Measurements from ENCODE around the gene SYTL3. TPM values are rescaled to one million over a fixed set of nuclear protein-coding genes. Genes with fewer than 3 reads are reported as not detected.

SYTL3 gene
- total and polyA plus RNA-seq, 2 experiments from 2014 or later: 0.07 TPM; not detected in 1

- H2AFZ ChIP-seq: no peak overlapping the region
- H3K4me1 ChIP-seq (ENCODE audit: insufficient read depth): no peaks in the 10 kb centered on the region
- DNase-seq (ENCODE audit: low spot score): no peak
- H3F3A ChIP-seq (replicated peaks; ENCODE audit: low read depth): no peaks in the 10 kb centered on the region
- Mint-ChIP-seq H3K4me3 (no peak overlapping the region), H3K9me3 (no peaks in the 10 kb centered on the region), H3K4me1 (peaks cover 4% of the 10 kb centered on the region), H3K36me3 (ENCODE audit: low read depth) (no peaks in the 10 kb centered on the region), H3K27ac (no peak overlapping the region), H3K27me3 (ENCODE audit: insufficient read depth, low read depth, poor library complexity) (peaks cover 4% of the 10 kb centered on the region)
- H3K27ac ChIP-seq (ENCODE audit: low read depth): no peak overlapping the region
- H3K79me2 ChIP-seq (replicated peaks; ENCODE audit: insufficient read depth): no peaks in the 10 kb centered on the region
- H3K4me3 ChIP-seq: no peak overlapping the region
- no peak overlapping the region for H3K4me2 ChIP-seq
- no peaks in the 10 kb centered on the region for H3K36me3 ChIP-seq (ENCODE audit: insufficient read depth)
- ATAC-seq: no peak
- H3K27me3 ChIP-seq (ENCODE audit: insufficient read depth): no peaks in the 10 kb centered on the region
- H3K9me2 ChIP-seq (ENCODE audit: insufficient read depth): no peaks in the 10 kb centered on the region
- TF ChIP-seq STAT1 (IDR thresholded peaks at IDR 0.05; ENCODE audit: unreplicated experiment): no peak
- TF ChIP-seq JUNB (IDR thresholded peaks at IDR 0.05; ENCODE audit: unreplicated experiment): no peak
- no peak for TF ChIP-seq NANOG (IDR thresholded peaks at IDR 0.05; ENCODE audit: borderline replicate concordance)
- no peak for TF ChIP-seq ZNF331 (CRISPR knock-in tag; IDR thresholded peaks at IDR 0.05; ENCODE audit: low read depth)
- no peak for TF ChIP-seq ZNF462 (CRISPR knock-in tag; IDR thresholded peaks at IDR 0.05)
- no peak for TF ChIP-seq EZH2 (IDR thresholded peaks at IDR 0.05; ENCODE audit: low read depth, unreplicated experiment)
- no peak for TF ChIP-seq CTCF (conservative IDR thresholded peaks at IDR 0.05; ENCODE audit: low read depth in 2 of 2)
- TF ChIP-seq CREB1 (CRISPR knock-in tag; IDR thresholded peaks at IDR 0.05; ENCODE audit: low read depth): no peak
- no peak for TF ChIP-seq POLR2AphosphoS5 (IDR thresholded peaks at IDR 0.05; ENCODE audit: low read depth)
- TF ChIP-seq ZNF114 (CRISPR knock-in tag; IDR thresholded peaks at IDR 0.05): no peak
- TF ChIP-seq REST (IDR thresholded peaks at IDR 0.05; ENCODE audit: unreplicated experiment): no peak
- TF ChIP-seq ETS1 (IDR thresholded peaks at IDR 0.05): no peak
- no peak for TF ChIP-seq EZH2phosphoT487 (IDR thresholded peaks at IDR 0.05; ENCODE audit: unreplicated experiment)
- H4K20me1 ChIP-seq (replicated peaks; ENCODE audit: insufficient read depth): no peaks in the 10 kb centered on the region
Measured at GRCh38 chr6:158672726-158673125, 22.9 kb downstream of the SYTL3 start.
